Caco-2 (cell line): ENCODE data around the gene ZBED2. TPM values are rescaled to one million over a fixed set of nuclear protein-coding genes. Genes with fewer than 3 reads are reported as not detected.

Source experiments
- BruUV-seq: library from RNA; stranded (reverse); fragments of 400-500 nt; replicated peaks from 2 replicates; lab custom pipeline; 2021; lab: Mats Ljungman, UMichigan
- CTCF ChIA-PET: fragments of 300-600 bp; sonication (Branson Sonifier 250); formaldehyde crosslinking; loops from one replicate; lab custom pipeline; 2022; ENCODE audit warnings: antibody characterized with exemption; lab: Charles Lee
- POLR2A ChIA-PET: fragments of 300-600 bp; sonication (Branson Sonifier 250); formaldehyde crosslinking; loops from one replicate; lab custom pipeline; 2022; ENCODE audit warnings: antibody characterized with exemption; lab: Charles Lee
- DNase-seq, 2 experiments: peaks; one replicate each; pipeline versions ENCODE4 v3.0.0 to v3.0.0-alpha.2; 2020 to 2022
- H3K27me3 ChIP-seq: replicated peaks from 2 replicates; pipeline ENCODE4 v1.6.0; 2011; ENCODE audit warnings: low read length; ENCODE audit not compliant: control insufficient read depth, insufficient read depth
- H3K36me3 ChIP-seq: 2 replicates; pipeline ENCODE4 v1.5.1; 2011; ENCODE audit warnings: low read length; ENCODE audit not compliant: control insufficient read depth, insufficient read depth
- H3K4me1 ChIP-seq: fragments of 250-450 bp; sonication (Bioruptor Pico); 2 replicates; pipeline ENCODE4 v1.5.1; 2020; ENCODE audit warnings: mild to moderate bottlenecking
- H3K4me3 ChIP-seq: 2 replicates; pipeline ENCODE4 v1.5.1; 2011; ENCODE audit warnings: low read depth, mild to moderate bottlenecking, control low read depth, low read length
- H3K9me3 ChIP-seq: fragments of 250-450 bp; sonication (Bioruptor Pico); 2 replicates; pipeline ENCODE4 v1.5.1; 2020; ENCODE audit warnings: mild to moderate bottlenecking, moderate library complexity
- H3K27ac Mint-ChIP-seq: one replicate; pipeline ENCODE4 v1.8.0; 2022; ENCODE audit warnings: mixed read lengths; ENCODE audit not compliant: unreplicated experiment
- H3K27me3 Mint-ChIP-seq: one replicate; pipeline ENCODE4 v1.8.0; 2022; ENCODE audit warnings: mixed read lengths; ENCODE audit not compliant: insufficient read depth, unreplicated experiment
- H3K36me3 Mint-ChIP-seq: one replicate; pipeline ENCODE4 v1.8.0; 2022; ENCODE audit warnings: mild to moderate bottlenecking, mixed read lengths; ENCODE audit not compliant: insufficient read depth, unreplicated experiment
- H3K4me1 Mint-ChIP-seq: one replicate; pipeline ENCODE4 v1.8.0; 2022; ENCODE audit warnings: low read depth, mixed read lengths; ENCODE audit not compliant: unreplicated experiment
- H3K4me3 Mint-ChIP-seq: one replicate; pipeline ENCODE4 v1.8.0; 2022; ENCODE audit warnings: mild to moderate bottlenecking, moderate library complexity, mixed read lengths; ENCODE audit not compliant: unreplicated experiment
- H3K9me3 Mint-ChIP-seq: one replicate; pipeline ENCODE4 v1.8.0; 2022; ENCODE audit warnings: mixed read lengths; ENCODE audit not compliant: unreplicated experiment
- CTCF ChIP-seq, 2 experiments: fragments of 200-600 bp in 1 of 2; IDR thresholded peaks; 1 replicate in 1 of 2; 2 replicates in 1 of 2; pipeline versions ENCODE4 v1.5.1 to v1.8.0; 2011 to 2022; ENCODE audit warnings: antibody characterized with exemption in 1 of 2, control low read depth in 1 of 2, inconsistent platforms in 1 of 2, low read depth in 1 of 2, low read length in 1 of 2, mild to moderate bottlenecking in 1 of 2, moderate library complexity in 1 of 2; ENCODE audit not compliant: insufficient read depth in 1 of 2, severe bottlenecking in 1 of 2, unreplicated experiment in 1 of 2
- intact Hi-C: fragments of 100-400 bp; cut with micrococcal nuclease; formaldehyde crosslinking; loops from one replicate; pipeline ENCODE4 v1.10.0; 2022; ENCODE audit not compliant: unreplicated experiment
- total RNA-seq: library from RNA; stranded (reverse); gene quantifications from 2 replicates; pipeline ENCODE4 v1.2.3, GENCODE V29; 2022

ZBED2 gene
- total RNA-seq, 1 experiment from 2014 or later, result 0.20 TPM

- ChIA-PET CTCF (no interaction called here), POLR2A (no interaction called here)
- H3K4me3 Mint-ChIP-seq, result no peak overlapping the region
- Histone ChIP-seq H3K36me3 (no peaks in the 10 kb centered on the region), H3K4me3 (no peak overlapping the region), H3K4me1 (peaks cover 7% of the 10 kb centered on the region; the same call in 1 of the 2 replicates), H3K9me3 (0 out of 2 replicates have a peak, but pooled peaks cover 5% of the 10 kb centered on the region), H3K27me3 (no peaks in the 10 kb centered on the region)
- H3K27me3 Mint-ChIP-seq, result no peaks in the 10 kb centered on the region
- H3K27ac Mint-ChIP-seq, result no peak overlapping the region
- no peak for TF ChIP-seq CTCF (IDR thresholded peaks at IDR 0.05; ENCODE audit: insufficient read depth in 1 of 2, low read depth in 1 of 2, low read length in 1 of 2, severe bottlenecking in 1 of 2, unreplicated experiment in 1 of 2)
- H3K4me1 Mint-ChIP-seq, result peaks cover 20% of the 10 kb centered on the region
- BruUV-seq, result no TSS peak
- H3K36me3 Mint-ChIP-seq, result peaks cover 4% of the 10 kb centered on the region
- intact Hi-C loops, result no loop called here
- no peak for DNase-seq
- H3K9me3 Mint-ChIP-seq, result peaks cover 21% of the 10 kb centered on the region
Measured at GRCh38 chr3:111590143-111590491, 5.0 kb downstream of the ZBED2 start.

GRCh38 chr3:111589303-111590142 lies 5.6 kb downstream of the ZBED2 start:
- Histone ChIP-seq H3K9me3 (0 out of 2 replicates have a peak, but pooled peaks cover 5% of the 10 kb centered on the region), H3K4me1 (peaks cover 7% of the 10 kb centered on the region; the same call in 1 of the 2 replicates), H3K4me3 (no peak overlapping the region), H3K27me3 (no peaks in the 10 kb centered on the region), H3K36me3 (no peaks in the 10 kb centered on the region)
- no peak for DNase-seq
- intact Hi-C loops, result no loop called here
- TF ChIP-seq CTCF (IDR thresholded peaks at IDR 0.05; ENCODE audit: insufficient read depth in 1 of 2, low read depth in 1 of 2, low read length in 1 of 2, severe bottlenecking in 1 of 2, unreplicated experiment in 1 of 2), result no peak
- Mint-ChIP-seq H3K27ac (no peak overlapping the region), H3K27me3 (no peaks in the 10 kb centered on the region), H3K9me3 (peaks cover 27% of the 10 kb centered on the region), H3K4me1 (peaks cover 26% of the 10 kb centered on the region), H3K36me3 (peaks cover 4% of the 10 kb centered on the region), H3K4me3 (no peak overlapping the region)
- ChIA-PET POLR2A (interaction anchor here (0.6 kb wide), 1 partner anchor 345 kb away, joined by 3 read pairs; no protein-coding TSS in a partner anchor), CTCF (no interaction called here)
- BruUV-seq, result no TSS peak

GRCh38 chr3:111588527-111588926 lies 6.6 kb downstream of the ZBED2 start:
- H3K36me3 Mint-ChIP-seq, result peaks cover 4% of the 10 kb centered on the region
- peaks cover 19% of the 10 kb centered on the region for H3K4me1 Mint-ChIP-seq
- peaks cover 4% of the 10 kb centered on the region; the same call in 1 of the 2 replicates for H3K4me1 ChIP-seq

More at GRCh38 chr3:111588527-111588926, 6.6 kb downstream of the ZBED2 start:
- H3K9me3 ChIP-seq, result 0 out of 2 replicates have a peak, but pooled peaks cover 5% of the 10 kb centered on the region
- no peak overlapping the region for H3K4me3 Mint-ChIP-seq
- no peak for DNase-seq
- no peaks in the 10 kb centered on the region for H3K36me3 ChIP-seq
- no peak overlapping the region for H3K4me3 ChIP-seq
- no peaks in the 10 kb centered on the region for H3K27me3 Mint-ChIP-seq
- CTCF ChIA-PET, result no interaction called here
- no peak overlapping the region for H3K27ac Mint-ChIP-seq
- TF ChIP-seq CTCF (IDR thresholded peaks at IDR 0.05; ENCODE audit: insufficient read depth in 1 of 2, low read depth in 1 of 2, low read length in 1 of 2, severe bottlenecking in 1 of 2, unreplicated experiment in 1 of 2), result no peak
- H3K9me3 Mint-ChIP-seq, result peaks cover 35% of the 10 kb centered on the region
- H3K27me3 ChIP-seq, result no peaks in the 10 kb centered on the region
- intact Hi-C loops, result no loop called here
- POLR2A ChIA-PET, result interaction anchor here (0.6 kb wide), 1 partner anchor 346 kb away, joined by 3 read pairs; no protein-coding TSS in a partner anchor
- BruUV-seq, result no TSS peak
